Thyroid gland (tissue), 4 donors: ENCODE data around the gene TNFSF10. TPM values are rescaled to one million over a fixed set of nuclear protein-coding genes. Genes with fewer than 3 reads are reported as not detected.
"Not testable (repeated sequence)": the region's sequence is repeated elsewhere in the genome, so short reads cannot be mapped to it uniquely, and the experiment has no call there.

Source experiments
- DNase-seq, 2 donors: peaks; one replicate each; pipeline ENCODE4 v3.0.0-alpha.2; 2019
- H3K27ac ChIP-seq, 3 donors: fragments of 200-600 bp; sonication (generic); 1 replicate in 2 of 3; 2 replicates in 1 of 3; pipeline ENCODE4 v1.5.1; 2016 to 2019; ENCODE audit warnings: mild to moderate bottlenecking in 1 of 3, moderate library complexity in 1 of 3
- H3K27me3 ChIP-seq: fragments of 200-600 bp; sonication (generic); one replicate; pipeline ENCODE4 v1.5.1; 2019
- H3K36me3 ChIP-seq, 2 donors: fragments of 200-600 bp; sonication (generic); one replicate each; pipeline ENCODE4 v1.5.1; 2016 to 2019
- H3K4me1 ChIP-seq, 2 donors: fragments of 200-600 bp; sonication (generic); one replicate each; pipeline ENCODE4 v1.5.1; 2017 to 2019
- H3K4me3 ChIP-seq, 3 donors: fragments of 200-600 bp; sonication (generic); replicated peaks in 1 of 3; 1 replicate in 2 of 3; 2 replicates in 1 of 3; pipeline ENCODE4 v1.5.1; 2016; ENCODE audit warnings: mild to moderate bottlenecking in 1 of 3
- H3K9me3 ChIP-seq: fragments of 200-600 bp; sonication (generic); one replicate; pipeline ENCODE4 v1.5.1; 2017
- POLR2A ChIP-seq, 2 donors: fragments of 450-650 bp; IDR thresholded peaks; one replicate each; pipeline ENCODE4 v1.6.1; 2017; ENCODE audit warnings: antibody characterized with exemption in 2 of 2, mild to moderate bottlenecking in 2 of 2, moderate library complexity in 1 of 2
- WGBS, 2 donors: methylation state at CpG; one replicate each; pipeline ENCODE4 v1.1.5; 2017; 5-methylcytosine and 5-hydroxymethylcytosine counted together
- intact Hi-C: fragments of 100-400 bp; cut with DNase I; formaldehyde crosslinking; loops from one replicate; pipeline ENCODE4 v1.15.1; 2023
- total RNA-seq, 4 donors: library from RNA; depleted of rRNA; stranded (reverse); fragments of >200 nt; gene quantifications; one replicate each; pipeline ENCODE4 v1.2.3, GENCODE V29; 2016
- TF ChIP-seq, protein P1 (sequence below), 6 experiments: fragments of 200-600 bp in 3 of 6; fragments of 450-650 bp in 3 of 6; sonication (generic) in 3 of 6; IDR thresholded peaks; one replicate each; pipeline ENCODE4 v1.5.1; 2016 to 2019; ENCODE audit warnings: antibody characterized with exemption in 6 of 6, mild to moderate bottlenecking in 2 of 6, inconsistent platforms in 1 of 6, moderate library complexity in 1 of 6

Gene TNFSF10
- total RNA-seq, 4 donors from 2014 or later = 24.4 to 178 (median 61.7) TPM

DNA sequence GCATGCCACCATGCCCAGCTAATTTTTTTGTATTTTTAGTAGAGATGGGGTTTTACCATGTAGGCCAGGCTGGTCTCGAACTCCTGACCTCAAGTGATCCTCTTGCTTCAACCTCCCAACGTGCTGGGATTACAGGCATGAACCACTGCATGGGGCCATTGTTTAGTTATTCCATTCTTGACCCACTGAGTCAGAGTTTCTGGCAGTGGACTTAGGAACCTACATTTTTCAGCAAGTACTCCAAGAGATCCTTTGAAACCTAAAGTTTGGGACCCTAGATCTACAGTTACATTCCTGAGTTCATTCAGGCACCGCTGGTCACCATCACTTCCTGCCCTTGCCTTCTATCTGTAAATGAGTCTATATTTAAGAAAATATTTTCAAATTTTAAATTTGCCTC lies 1.4 kb upstream of the TNFSF10 start:
- Histone ChIP-seq H3K36me3 (no peaks in the 10 kb centered on the region), H3K27ac (no peak overlapping the region), H3K4me3 (no peak overlapping the region), H3K4me1 (peaks cover 5 to 8% of the 10 kb centered on the region in 2 donors), H3K27me3 (no peaks in the 10 kb centered on the region), H3K9me3 (no peaks in the 10 kb centered on the region)
- no peak for TF ChIP-seq POLR2A (IDR thresholded peaks at IDR 0.05)
- TF ChIP-seq, protein P1, sequence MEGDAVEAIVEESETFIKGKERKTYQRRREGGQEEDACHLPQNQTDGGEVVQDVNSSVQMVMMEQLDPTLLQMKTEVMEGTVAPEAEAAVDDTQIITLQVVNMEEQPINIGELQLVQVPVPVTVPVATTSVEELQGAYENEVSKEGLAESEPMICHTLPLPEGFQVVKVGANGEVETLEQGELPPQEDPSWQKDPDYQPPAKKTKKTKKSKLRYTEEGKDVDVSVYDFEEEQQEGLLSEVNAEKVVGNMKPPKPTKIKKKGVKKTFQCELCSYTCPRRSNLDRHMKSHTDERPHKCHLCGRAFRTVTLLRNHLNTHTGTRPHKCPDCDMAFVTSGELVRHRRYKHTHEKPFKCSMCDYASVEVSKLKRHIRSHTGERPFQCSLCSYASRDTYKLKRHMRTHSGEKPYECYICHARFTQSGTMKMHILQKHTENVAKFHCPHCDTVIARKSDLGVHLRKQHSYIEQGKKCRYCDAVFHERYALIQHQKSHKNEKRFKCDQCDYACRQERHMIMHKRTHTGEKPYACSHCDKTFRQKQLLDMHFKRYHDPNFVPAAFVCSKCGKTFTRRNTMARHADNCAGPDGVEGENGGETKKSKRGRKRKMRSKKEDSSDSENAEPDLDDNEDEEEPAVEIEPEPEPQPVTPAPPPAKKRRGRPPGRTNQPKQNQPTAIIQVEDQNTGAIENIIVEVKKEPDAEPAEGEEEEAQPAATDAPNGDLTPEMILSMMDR (IDR thresholded peaks at IDR 0.05) = no peak
- WGBS, 2 donors = 82 to 89% methylated on average over 3 of the region's 3 CpGs
- DNase-seq = no peak
- intact Hi-C loops = no loop called here

DNA sequence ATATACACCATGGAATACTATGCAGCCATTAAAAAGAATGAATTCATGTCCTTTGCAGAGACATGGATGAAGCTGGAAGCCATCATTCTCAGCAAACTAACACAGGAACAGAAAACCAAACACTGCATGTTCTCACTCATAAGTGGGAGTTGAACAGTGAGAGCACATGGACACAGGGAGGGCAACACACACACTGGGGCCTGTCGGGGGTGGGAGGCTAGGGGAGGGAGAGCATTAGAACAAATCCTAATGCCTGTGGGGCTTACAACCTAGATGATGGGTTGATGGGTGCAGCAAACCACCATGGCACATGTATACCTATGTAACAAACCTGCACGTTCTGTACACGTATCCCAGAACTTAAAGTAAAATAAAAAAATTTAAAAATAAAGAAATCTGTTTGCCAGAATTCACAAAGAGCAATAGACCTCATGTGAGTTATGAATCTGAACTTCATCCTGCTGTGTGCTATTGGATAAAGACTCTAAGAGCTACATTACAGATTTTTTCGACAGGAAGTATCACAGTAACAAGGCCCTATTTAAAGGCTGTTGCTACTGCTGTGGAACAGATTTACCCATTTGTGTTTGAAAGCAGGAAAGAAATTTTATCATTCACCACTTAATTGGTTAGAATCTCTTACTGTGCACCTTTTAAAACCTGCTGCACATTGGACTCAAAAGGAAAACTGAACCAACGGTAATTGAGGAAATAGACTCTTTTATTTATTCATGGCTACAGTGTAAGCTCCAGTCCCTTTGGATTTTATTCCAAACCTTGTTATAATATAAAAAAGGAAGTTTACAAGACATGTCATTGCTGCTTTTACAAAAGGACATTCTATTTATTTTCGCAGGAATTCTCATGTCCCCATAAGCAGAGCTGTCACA lies 1.1 kb downstream of the TNFSF10 start:
- intact Hi-C loops = not testable (repeated sequence)

DNA sequence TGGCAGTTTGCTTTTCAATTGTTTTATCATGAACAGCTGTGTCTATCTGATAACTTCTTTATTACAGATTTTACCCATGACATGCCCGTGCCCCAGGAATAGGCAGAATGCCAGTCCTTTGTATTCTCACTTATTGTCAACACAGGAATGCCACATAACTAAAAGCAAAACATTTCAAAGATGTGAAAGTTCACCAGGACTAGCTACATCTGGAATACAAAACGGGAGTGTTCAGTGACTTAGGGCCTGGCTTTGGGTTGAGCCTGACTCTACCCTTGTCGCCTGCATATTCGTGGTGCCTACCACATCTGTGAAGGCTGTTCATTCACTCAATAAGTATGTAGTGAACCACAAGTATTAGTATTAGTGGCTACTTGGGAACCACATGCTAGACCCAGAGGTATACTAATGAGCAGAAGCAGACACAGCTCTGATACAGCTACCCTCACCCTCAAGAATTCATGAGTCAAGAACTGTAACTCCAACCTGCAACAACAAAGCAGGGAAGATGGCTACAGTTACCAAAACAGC lies 2.9 kb downstream of the TNFSF10 start:
- intact Hi-C loops = no loop called here
- WGBS, 2 donors = 63 to 74% methylated on average over 4 of the region's 4 CpGs
- TF ChIP-seq POLR2A (IDR thresholded peaks at IDR 0.05) = no peak
- TF ChIP-seq, protein P1 (IDR thresholded peaks at IDR 0.05) = no peak
- no peak for DNase-seq
- no peaks in the 10 kb centered on the region for H3K36me3 ChIP-seq
- peak overlapping the region in 2 of 3 donors; percentile 15 to 49 for H3K27ac ChIP-seq
- H3K4me3 ChIP-seq = no peak overlapping the region
- no peaks in the 10 kb centered on the region for H3K9me3 ChIP-seq
- no peaks in the 10 kb centered on the region for H3K27me3 ChIP-seq
- H3K4me1 ChIP-seq = peaks cover 12 to 14% of the 10 kb centered on the region in 2 donors

More for the DNA sequence above, 1.1 kb downstream of the TNFSF10 start:
- WGBS, 2 donors = 63 to 67% methylated on average over 6 of the region's 6 CpGs
- H3K27me3 ChIP-seq, H3K4me1 ChIP-seq, DNase-seq, H3K36me3 ChIP-seq, H3K9me3 ChIP-seq: not testable (repeated sequence)
- H3K27ac ChIP-seq = peak overlapping the region in 2 of 3 donors; percentile 73 to 78
- H3K4me3 ChIP-seq = peak overlapping the region in 2 of 3 donors; percentile 20 to 42

DNA sequence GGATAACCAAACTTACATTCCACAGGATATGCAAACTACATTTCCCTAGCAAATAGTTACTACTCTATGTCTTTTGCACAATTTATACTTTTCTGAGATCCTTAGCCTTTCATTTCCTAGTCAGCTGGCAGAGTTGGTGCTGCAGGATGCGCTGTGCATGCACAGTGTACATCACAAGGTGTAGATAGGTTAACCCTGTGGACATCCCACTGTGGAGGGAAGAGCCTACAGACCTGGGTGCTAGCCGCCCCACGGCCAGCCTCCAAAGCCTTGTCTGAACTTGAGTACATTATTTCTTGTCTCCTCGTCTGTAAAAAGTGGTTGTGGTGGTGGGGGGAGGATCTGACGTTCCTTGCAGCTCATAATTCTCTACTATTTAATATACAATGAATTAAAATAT lies 3.5 kb downstream of the TNFSF10 start:
- 81 to 87% methylated on average over 5 of the region's 5 CpGs for WGBS, 2 donors
- intact Hi-C loops = no loop called here
- Histone ChIP-seq H3K27ac (peak overlapping the region in 1 of 3 donors; percentile 49), H3K4me1 (peaks cover 12 to 17% of the 10 kb centered on the region in 2 donors), H3K9me3 (no peaks in the 10 kb centered on the region), H3K4me3 (no peak overlapping the region), H3K36me3 (no peaks in the 10 kb centered on the region), H3K27me3 (no peaks in the 10 kb centered on the region)
- no peak for DNase-seq
- TF ChIP-seq POLR2A (IDR thresholded peaks at IDR 0.05) = no peak
- TF ChIP-seq, protein P1 (IDR thresholded peaks at IDR 0.05) = no peak

DNA sequence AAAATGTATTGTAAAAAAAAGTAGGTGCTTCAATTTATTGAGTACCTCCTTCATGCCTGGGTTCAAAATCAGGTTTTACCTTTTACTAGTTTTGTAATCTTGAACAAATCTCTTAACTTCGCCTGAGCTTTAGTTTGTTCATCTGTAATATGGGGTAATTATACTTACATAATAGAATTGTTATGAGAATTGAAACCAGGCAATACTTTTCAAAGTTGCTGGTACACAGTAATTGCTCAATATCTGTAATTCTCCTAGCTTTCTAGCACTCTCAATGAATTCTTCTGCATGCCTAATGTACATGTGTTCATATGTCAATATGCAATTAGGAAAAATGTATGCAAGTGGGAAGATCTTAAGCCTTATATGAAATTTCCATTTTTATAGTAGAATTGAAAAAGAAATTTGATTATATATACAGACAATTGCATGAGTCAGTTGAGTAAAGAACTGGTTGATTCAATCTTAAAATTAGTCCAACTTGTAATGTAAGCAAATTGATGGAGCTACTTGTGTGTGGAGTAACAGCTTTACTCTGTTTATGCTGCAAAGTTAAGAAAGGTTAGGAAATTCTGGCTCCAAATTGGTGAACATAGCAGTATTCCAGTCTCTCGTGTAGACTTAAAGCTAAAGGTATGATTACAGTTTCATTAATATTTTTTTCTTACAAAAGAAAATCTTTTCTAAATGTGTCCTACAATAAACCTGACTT lies 4.1 kb downstream of the TNFSF10 start:
- no peak overlapping the region for H3K4me3 ChIP-seq
- no peak overlapping the region for H3K27ac ChIP-seq
- H3K9me3 ChIP-seq = no peaks in the 10 kb centered on the region
- DNase-seq = no peak
- WGBS, 2 donors = 80 to 87% methylated on average over 2 of the region's 2 CpGs
- H3K36me3 ChIP-seq = no peaks in the 10 kb centered on the region
- TF ChIP-seq, protein P1 (IDR thresholded peaks at IDR 0.05) = no peak
- TF ChIP-seq POLR2A (IDR thresholded peaks at IDR 0.05) = no peak
- intact Hi-C loops = no loop called here
- H3K27me3 ChIP-seq = no peaks in the 10 kb centered on the region
- peaks cover 12 to 17% of the 10 kb centered on the region in 2 donors for H3K4me1 ChIP-seq
